GM12891 (cell line): Measurements from ENCODE around the gene FARP2. TPM values are rescaled to one million over a fixed set of nuclear protein-coding genes. Genes with fewer than 3 reads are reported as not detected.

ENCODE experiments used
- DNase-seq: peaks from one replicate; pipeline ENCODE4 v3.0.0; 2011; ENCODE audit warnings: low spot score; ENCODE audit not compliant: insufficient read length
- FAIRE-seq: peaks from 2 replicates; lab custom pipeline; 2011; peaks lifted over from hg19 to GRCh38; lab: Jason Lieb, UNC
- PAX5 ChIP-seq: IDR thresholded peaks from 2 replicates; pipeline ENCODE4 v1.6.1; 2011; ENCODE audit warnings: low read length, moderate library complexity, mild to moderate bottlenecking; ENCODE audit not compliant: insufficient read depth, severe bottlenecking
- POLR2A ChIP-seq: IDR thresholded peaks from 2 replicates; pipeline ENCODE4 v1.6.1; 2011; ENCODE audit warnings: low read depth, low read length, control low read depth
- POLR2AphosphoS5 ChIP-seq: IDR thresholded peaks from 2 replicates; pipeline ENCODE4 v1.6.1; 2011; ENCODE audit warnings: low read depth, low read length, control low read depth
- POU2F2 ChIP-seq: IDR thresholded peaks from 2 replicates; pipeline ENCODE4 v1.6.1; 2011; ENCODE audit warnings: low read depth, mild to moderate bottlenecking, control low read depth, low read length, moderate library complexity
- SPI1 ChIP-seq: IDR thresholded peaks from 2 replicates; pipeline ENCODE4 v1.6.1; 2011; ENCODE audit warnings: low read depth, low read length, control low read depth
- TAF1 ChIP-seq: IDR thresholded peaks from 2 replicates; pipeline ENCODE4 v1.6.1; 2011; ENCODE audit warnings: low read depth, low read length, control low read depth
- polyA plus RNA-seq: library from polyadenylated mRNA; unstranded; fragments of >200 nt; gene quantifications from one replicate; pipeline ENCODE4 v1.2.1, GENCODE V29; 2012; ENCODE audit warnings: low read depth, missing spikeins, inconsistent platforms; ENCODE audit not compliant: missing spikeins

FARP2 gene, protein sequence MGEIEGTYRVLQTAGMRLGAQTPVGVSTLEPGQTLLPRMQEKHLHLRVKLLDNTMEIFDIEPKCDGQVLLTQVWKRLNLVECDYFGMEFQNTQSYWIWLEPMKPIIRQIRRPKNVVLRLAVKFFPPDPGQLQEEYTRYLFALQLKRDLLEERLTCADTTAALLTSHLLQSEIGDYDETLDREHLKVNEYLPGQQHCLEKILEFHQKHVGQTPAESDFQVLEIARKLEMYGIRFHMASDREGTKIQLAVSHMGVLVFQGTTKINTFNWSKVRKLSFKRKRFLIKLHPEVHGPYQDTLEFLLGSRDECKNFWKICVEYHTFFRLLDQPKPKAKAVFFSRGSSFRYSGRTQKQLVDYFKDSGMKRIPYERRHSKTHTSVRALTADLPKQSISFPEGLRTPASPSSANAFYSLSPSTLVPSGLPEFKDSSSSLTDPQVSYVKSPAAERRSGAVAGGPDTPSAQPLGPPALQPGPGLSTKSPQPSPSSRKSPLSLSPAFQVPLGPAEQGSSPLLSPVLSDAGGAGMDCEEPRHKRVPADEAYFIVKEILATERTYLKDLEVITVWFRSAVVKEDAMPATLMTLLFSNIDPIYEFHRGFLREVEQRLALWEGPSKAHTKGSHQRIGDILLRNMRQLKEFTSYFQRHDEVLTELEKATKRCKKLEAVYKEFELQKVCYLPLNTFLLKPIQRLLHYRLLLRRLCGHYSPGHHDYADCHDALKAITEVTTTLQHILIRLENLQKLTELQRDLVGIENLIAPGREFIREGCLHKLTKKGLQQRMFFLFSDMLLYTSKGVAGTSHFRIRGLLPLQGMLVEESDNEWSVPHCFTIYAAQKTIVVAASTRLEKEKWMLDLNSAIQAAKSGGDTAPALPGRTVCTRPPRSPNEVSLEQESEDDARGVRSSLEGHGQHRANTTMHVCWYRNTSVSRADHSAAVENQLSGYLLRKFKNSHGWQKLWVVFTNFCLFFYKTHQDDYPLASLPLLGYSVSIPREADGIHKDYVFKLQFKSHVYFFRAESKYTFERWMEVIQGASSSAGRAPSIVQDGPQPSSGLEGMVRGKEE
- polyA plus RNA-seq = 13.1 TPM

DNA sequence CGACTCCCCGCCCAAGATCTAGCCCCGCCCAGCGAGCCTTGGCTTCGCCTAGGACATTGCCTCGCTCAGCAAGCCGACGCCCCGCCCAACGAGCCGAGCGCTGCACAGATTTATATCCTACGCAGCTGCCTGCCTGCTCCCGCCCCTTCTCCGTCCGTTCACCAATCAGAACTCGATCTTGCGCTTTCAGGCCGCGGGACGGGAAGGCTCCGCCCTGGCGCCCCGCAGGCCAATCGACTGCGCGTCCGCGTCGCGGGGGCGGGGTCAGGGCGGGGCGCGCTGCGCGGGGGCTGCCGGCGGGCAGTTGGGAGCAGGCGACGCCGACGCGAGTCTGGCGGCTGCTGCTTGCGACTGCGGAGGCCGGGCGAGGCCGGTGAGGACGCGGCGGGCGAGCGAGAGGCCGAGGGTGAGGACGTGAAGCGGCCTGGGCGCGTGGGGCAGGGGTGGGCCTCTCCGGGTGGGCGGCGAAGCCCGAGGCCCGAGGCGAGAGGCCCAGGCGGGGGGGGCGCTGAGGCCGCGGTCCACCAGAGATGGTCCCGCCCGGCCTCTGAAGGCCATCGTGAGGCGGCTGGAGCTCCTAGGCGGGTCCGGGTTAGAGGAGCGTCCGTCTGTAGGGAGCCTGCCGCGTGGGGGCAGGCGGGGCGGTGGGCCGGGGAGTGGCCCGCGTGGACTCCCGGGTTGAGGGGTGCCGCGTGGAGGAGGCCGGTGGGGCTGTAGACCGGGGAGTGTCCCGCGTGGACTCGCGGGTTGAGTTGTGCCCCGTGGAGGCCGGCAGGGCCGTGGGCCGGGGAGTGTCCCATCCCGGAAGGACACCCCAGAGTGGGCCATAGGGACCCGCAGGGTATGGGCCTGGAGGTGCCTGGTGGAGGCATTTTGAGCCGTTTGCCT lies at the start of gene FARP2:
Gene FARP2, plus strand, starts transcription at position 303 of the 888 bp plus-strand sequence. CDS start 16,823 bp downstream, outside the sequence.
- peak; percentile 96 for FAIRE-seq
- DNase-seq = peak; percentile 74
- TF ChIP-seq POU2F2 (no peak), SPI1 (no peak), TAF1 (peak; percentile 90), PAX5 (no peak), POLR2A (peak; percentile 76), POLR2AphosphoS5 (peak; percentile 87)

DNA sequence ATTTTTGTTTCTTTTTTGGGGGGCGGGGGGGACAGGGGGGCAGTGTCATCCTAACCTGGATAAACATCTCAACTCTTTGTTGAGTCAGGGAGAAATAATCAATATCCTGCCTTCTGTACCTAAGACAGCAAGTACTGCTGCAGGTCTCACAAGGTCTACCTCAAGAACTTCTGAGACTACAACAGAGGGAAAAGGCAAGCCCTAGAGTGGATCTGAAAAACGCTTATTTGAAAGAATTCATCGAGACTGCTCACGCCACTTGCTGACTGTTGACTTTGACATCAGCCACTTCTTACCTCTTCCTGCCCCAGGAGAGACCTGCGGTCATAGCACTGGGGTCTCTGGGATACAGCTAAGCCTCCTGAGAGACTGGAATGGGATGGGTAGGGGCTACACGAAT lies 49.0 kb upstream of the FARP2 start:
- TF ChIP-seq PAX5 (no peak), POU2F2 (no peak), POLR2A (no peak), SPI1 (no peak), TAF1 (no peak), POLR2AphosphoS5 (no peak)
- FAIRE-seq = no peak
- no peak for DNase-seq

DNA sequence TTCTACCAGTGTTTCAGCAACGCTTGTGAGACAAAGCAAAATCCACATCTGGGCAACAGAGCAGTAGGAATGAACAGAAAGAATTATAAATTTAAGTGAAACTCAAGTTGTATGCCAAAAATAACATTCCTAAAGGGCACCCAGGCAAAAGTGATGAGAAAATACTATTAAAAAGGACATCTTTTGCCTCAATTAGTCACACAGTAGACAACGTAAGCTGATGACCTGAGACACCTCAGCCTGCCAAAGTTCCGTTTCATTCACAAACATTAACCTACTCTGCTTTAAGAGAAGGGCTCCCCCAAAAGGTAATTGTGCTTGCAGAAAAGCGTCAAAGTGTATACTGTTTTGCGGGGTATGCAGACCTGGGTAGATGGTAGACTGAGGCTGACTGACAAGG lies 47.8 kb upstream of the FARP2 start:
- DNase-seq = no peak
- FAIRE-seq = no peak
- TF ChIP-seq PAX5 = no peak
- TF ChIP-seq TAF1 = no peak
- no peak for TF ChIP-seq POLR2AphosphoS5
- TF ChIP-seq POLR2A = no peak
- no peak for TF ChIP-seq SPI1
- no peak for TF ChIP-seq POU2F2

DNA sequence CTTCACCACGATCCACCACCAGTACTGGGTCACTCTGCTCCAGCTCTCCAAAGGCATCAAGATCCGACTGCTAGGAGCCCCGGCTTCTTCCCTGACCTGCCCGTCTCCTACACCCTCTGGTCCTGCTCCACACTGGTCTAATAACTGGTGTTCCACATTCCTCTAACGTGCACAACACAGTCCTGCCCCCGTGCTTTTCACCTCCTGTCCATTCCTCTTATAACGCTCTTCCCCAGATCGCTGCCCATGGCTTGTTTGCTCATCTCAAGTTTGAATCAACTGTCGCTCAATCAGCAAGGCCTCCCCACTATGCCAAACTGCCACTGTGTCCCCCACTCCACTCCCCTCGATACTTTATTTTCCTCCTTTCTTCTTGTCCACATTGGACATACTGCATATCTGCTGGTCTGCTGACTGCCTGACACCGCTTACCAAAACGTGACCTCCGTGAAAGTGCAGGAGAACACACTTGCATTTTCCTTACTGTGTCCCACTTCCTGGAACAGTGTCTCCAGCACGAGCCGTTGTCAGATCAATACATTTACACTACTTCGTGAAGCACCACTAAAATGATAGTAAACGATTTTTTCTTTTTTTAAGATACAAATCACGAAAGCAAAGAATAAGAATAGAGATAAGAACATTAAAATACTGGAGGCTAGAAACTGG lies 47.1 kb upstream of the FARP2 start:
- DNase-seq (no peak), FAIRE-seq (peak; percentile 50)
- no peak; the same call in 1 of the 2 replicates for TF ChIP-seq POU2F2
- TF ChIP-seq SPI1 = no peak
- no peak for TF ChIP-seq PAX5
- TF ChIP-seq POLR2AphosphoS5 = no peak
- TF ChIP-seq POLR2A = no peak
- TF ChIP-seq TAF1 = no peak

DNA sequence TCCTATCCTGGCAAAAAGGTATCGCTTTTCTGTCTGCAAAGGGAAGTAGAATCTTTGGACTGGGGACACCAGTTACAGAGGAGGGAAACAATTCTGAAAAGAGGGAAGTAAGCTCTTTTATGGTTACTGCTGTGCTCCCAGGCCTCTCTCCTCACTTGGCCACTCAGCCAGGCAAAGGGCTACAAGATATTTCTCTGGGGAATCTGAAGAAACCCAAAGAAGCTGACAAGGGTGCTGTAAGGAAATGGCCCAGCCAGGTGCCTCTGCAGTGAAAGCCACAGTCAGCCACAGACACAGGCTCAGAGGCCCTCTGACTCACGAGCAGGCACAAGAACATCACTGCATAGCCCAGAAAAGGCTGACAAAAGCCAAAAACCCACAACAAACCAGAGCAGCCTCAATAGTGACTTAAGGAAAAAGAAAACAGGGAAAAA lies 46.4 kb upstream of the FARP2 start:
- DNase-seq (no peak), FAIRE-seq (peak; percentile 75)
- TF ChIP-seq POLR2A (no peak), SPI1 (no peak; the same call in 1 of the 2 replicates), TAF1 (no peak), PAX5 (no peak), POU2F2 (no peak), POLR2AphosphoS5 (no peak)

DNA sequence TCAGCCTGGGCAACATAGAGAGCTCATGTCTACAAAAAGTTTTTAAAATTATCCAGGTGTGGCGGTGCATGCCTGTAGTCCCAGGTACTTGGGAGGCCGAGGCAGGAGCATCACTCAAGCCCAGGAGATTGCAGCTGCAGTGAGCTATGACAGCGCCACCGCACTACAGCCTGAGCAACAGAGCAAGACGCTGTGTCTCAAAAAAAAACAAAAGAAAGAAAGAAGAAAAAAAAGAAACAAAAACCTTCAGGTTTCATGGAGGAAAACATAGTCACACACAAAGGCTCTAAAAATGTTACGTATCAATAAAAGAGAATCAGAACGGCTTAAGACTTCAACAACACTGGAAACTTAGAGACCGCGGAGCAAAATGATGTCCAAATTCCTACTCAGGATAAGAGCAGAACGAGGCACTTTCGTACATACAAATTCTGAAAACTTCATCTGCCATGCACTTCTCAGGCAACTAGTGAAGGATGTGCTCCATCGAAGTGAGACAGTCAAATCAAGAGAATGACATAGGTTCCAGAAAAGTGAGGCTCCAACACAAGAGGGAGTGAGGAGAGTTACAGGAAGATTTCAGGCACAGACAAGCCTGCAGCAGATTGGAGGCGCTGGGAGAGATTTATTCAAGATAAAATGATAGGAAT lies 45.0 kb upstream of the FARP2 start:
- DNase-seq = no peak
- FAIRE-seq = peak; percentile 60
- TF ChIP-seq PAX5 (peak; percentile 46), POU2F2 (no peak), POLR2AphosphoS5 (0 out of 2 replicates have a peak, but pooled peaks have one; percentile 28), POLR2A (no peak; the same call in 1 of the 2 replicates)

DNA sequence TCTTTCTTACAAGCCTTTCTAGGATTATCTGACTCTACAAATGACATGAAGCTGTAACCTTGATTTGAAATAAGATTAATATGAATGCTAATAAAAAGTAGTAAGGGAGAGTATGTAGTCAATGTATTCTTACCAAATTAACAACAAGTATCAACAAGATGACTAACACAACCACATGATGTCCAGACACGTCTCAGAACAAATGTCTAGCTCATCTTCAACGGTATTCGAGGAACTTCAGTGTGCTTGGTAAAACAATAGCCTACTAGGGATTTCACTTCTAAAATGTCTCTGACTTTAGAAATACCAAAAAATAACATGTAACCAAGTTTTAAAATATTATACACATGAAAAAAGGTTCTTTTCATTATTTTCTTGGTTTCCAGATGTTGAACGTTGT lies 44.0 kb upstream of the FARP2 start:
- no peak for FAIRE-seq

DNA sequence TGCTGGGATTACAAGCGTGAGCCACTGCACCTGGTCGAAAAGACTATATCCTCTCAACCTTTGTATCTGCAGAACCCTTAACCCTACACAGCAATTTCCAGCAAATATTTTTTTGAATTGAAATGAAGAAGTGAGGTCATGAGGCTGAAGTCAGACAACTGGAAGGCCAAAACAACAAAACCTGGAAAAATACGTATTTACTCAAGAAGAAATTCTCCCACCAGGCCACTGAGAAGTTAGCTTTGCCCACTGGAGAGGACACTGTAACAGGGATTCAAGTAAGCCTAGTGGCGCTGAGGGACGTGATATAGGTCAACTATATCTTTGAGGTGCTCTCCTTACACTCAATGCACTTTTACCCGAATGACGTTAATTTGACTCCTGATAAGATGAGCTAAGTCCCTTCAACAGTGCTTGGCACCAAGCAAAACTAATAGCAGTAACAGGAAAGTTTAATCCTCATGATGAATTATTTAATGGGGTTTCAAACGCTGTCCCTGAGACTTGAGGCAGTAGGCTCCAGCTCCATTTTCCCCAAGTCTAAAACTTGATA lies 42.5 kb upstream of the FARP2 start:
- FAIRE-seq (no peak), DNase-seq (no peak)
- no peak for TF ChIP-seq POLR2AphosphoS5
- no peak for TF ChIP-seq TAF1
- TF ChIP-seq PAX5 = no peak
- TF ChIP-seq POU2F2 = no peak

More for the DNA sequence above, 44.0 kb upstream of the FARP2 start:
- DNase-seq = no peak
- TF ChIP-seq POU2F2 (no peak), POLR2AphosphoS5 (no peak), TAF1 (no peak), SPI1 (no peak), PAX5 (no peak), POLR2A (no peak)
